Hematopoietic multipotent progenitor cell treated with erythropoietin and hydrocortisone succinate and interleukin-3 and kit ligand, for 8 days (in vitro differentiated cells): ENCODE measurements around the gene LPCAT1.

Experiments
- DNase-seq: peaks from one replicate; pipeline ENCODE4 v3.0.0-alpha.2; 2015

LPCAT1 gene

DNA sequence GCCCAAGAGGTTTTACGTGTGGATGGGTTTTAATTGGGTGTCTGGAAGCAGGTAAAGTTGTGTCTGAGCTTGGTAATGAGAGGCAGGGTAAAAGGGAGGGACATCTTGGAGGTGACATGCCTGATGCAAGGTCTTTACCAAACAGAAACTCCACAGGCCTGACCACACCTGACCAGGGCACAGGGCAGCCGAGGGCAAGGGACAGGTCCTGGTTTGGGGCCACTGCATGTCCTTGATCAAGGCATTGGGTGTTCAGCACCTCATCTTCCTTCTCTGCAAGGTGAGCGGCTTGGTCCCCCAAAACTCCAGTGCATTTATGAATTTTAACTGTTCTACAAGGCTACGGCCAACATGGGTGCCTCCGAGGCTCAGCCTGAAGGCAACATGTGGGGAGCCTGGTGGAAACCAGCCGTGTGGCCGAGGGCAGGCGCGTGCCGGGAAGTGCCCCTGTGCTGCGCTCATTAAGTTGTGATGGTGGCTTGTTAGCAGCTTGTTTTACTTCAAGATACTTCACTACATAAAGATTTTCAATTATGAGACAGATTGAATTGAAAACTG is 30.7 kb upstream of the LPCAT1 start:
- DNase-seq = no peak

DNA sequence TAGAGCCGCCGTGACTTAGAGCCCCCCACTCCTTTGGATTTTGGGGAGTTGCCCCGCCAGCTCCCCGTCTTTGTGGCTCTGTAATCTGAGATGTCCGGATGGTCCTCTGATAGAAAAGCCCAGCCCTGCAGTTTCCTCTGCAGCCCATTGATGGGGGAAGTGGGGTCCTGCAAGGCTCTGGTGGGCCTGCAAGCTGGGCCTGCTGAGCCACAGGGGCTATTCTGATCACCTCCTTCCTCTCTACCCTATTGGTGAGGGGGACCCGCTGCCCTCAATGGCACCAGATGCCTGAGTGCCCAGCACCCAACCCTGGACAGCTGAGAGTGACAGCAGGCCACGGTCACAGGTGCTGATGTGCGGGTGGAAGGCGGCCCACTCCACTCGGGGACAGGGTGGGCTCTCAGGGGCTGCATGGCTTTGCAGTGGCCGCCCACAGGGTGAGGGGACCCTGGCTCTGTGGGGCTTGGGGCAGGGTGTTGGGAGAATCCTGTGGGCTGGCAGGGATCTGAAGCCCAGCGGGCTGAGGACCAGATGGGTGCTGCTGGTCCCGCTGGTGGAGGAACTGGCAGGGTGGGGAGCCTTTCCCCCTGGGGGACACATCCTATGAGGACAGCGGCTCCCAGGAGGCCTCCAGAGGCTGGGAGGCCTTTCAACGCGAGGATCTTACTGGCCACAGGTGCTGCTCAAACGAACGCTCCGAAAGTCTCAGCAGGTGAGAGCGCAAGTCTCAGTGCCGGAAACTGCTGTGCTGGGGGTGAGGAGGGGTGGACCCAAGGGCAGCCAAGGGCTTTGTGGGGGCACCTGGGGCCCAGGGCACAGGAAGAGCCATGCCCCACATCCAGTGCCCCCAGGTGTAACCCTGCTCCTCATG is 30.0 kb upstream of the LPCAT1 start:
- no peak for DNase-seq

DNA sequence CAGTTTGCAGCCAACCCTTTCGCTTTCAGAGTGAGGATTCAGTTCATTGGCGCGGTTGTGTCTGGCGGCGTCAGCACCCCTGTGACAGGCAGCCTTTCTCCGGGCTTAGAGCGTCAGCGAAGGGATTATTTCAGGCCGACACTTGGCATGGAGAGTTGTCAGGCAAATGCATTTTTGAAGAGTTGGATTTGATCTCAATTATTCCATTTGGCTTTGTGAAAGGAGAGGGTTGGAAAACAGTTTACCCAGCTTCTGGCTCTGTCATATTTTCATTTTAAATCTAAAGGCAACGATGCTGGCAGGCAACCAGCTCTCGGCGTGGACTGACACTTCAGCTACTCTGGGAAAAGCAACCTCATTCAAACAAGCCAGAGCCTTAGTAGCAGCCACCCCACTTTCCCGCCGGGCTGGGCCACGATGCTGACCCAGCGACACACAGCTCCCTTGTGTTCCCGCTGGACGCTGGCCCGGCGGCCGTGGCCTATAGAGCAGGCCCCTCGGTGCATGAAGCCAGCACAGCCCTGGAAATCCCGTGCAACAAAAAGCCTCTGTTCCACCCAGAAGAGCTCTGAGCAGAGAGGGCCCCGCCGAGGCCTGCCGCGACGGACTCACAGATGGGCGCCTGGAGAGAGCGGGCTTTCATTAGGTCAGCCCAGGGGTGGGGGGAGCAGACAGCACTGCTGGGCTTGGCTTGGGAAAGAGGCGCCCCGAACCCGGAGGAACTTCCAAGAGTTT is 28.9 kb upstream of the LPCAT1 start:
- no peak for DNase-seq

DNA sequence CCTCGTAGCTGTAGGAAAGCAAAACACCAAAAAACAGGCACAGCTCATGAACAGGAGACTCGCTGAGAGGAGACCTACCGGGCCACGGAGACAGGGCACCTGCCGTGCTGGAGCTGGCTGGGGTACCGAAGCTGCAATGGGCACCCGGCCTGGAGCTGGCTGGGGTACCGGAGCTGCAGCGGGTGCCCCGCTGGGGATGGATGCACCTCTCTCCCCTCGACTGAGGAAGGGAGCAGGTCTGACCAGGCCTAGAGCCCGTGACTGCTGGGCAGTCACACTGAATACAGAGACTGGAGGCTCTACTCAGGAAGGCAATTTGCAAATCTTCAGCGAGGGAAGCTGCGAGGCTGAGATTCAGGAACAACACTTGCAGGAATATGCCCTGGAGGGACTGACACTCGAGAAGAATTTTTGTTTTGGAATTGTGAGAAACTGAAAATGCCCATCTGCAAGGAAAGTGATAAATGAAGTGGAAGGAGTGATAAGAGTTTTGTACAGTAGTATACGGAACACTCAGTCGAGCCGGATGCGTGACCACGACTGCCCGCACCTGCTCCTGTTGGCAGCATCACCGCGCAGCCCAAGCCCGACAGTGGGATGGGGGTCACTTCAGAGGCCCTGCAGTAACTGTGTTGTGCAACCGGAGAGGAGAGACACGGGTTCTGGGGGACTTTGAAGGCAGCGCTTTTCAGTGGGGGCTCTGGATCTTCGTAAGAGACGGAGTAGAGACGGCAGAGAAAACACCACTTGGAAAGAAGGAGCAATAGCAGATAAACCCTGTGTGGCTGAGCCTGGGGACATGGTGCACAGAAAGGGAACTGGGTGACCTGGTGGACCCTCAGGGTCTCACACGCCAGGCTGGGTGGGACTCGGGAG is 27.9 kb upstream of the LPCAT1 start:
- DNase-seq = no peak

DNA sequence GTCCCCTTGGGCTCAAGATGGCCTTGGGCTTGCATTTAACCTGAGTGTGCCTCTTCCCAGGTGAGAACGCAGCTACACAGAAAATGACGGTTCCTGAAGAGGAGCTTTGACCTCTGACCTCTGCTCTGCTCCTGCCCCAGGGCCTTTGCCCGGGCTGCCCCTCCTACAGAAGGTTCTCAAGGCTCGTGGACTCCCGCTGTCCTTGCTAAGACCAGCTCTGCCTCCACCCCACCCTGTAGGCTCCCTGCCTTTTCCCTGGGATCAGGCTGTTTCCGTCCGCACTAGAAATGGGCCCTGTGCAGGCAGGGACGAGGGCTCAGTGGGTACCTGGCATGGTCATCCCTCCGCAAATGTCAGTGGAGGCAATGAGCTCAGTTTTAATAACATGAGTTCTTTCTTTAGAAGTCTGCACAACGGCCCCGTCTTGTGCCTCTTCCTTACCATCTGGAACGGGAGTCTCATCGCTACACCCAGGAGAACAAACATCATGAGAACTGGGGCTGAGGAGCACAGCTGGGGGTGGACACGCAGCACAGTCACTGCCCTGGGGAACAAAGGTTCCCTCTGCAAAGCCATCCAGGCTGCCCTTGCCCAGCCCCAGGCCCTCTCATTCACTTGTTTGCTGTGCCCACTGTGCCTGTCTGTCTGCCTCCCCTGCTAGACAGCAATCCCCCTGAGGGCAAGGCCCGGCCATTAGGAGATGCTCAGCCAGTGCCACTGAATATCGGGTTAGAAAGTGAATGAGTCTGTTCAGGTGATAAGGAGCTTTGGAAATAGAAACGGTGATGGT is 26.7 kb upstream of the LPCAT1 start:
- DNase-seq = no peak

DNA sequence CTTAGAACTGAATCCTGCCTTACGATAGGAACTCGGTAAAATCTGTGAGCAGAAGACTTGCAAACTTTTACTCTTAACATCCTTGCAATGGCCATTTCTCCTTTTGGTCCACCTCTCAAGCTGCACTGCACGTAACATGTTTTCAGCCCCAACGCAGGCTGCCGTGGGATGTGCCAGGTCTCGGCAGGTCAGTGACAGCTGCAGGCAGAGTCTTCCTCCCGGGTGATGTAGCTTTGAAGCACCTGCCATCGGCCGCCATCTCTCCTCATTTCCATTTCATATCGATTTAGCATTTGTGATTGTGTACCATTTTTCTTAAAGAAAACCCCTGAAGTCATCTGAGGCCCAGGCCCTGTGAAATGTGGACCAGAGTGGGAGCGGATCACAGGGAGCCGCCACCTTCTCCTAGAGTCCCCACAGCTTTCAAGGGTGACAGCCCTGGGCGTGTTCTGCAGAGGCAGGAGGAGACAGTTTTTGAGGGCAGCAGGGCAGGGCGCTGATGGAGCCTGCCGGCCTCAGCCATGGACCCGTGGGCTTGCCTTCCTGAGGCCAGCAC is 25.8 kb upstream of the LPCAT1 start:
- DNase-seq = no peak

DNA sequence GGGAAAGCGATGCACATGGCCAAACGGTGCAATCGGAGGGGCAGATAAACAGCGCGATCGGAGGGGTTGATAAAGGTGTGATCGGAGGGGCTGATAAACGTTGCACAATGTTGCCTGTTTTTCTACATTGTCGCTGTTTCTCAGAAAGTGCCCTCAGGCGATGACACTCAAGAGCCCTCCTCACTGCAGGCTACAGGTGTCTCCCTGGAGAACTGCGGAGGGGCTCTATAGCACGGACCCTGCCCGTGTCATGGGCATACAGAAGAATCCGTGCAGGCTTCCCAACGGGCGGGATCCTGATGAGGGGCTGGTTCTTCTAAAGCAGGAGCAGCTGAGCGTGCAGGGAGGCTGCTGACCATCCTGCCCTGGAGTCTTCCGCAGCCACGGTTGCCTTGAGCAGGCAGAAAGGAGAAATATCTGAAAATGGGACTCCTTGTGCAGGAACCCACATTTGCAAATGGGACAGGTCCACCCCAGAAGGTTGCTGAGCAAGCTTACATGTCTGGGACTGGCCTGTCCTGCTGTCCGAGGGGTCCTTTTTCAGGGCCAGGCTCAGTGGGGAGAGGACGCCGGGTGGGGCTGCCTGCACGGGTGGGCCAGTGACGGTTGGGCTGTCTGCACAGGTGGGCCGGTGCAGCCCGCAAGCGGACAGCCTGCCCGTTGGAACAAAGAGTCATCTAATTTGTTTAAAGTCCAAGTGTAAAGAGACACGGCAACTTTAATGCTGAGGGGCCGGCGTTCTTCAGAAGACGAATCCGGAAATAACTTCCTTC is 25.1 kb upstream of the LPCAT1 start:
- no peak for DNase-seq

DNA sequence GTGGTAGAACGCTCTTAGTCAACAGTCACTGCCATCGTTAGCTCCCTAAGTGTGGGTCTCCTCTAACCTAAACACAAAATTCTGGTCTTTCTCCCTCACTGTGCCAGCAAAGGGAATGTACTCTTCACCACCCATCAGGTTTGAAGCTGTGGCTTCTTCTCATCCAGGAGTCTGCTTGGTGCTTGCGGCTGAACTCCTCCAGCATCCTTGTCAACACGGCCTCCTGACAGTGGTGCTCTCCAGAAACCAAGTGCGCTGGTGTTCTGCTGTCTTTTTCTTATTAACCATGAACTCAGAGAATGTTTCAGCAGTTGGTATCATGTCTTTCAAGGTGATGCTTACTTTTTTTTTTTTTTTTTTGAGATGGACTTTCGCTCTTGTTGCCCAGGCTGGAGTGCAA is 23.9 kb upstream of the LPCAT1 start:
- DNase-seq = no peak

DNA sequence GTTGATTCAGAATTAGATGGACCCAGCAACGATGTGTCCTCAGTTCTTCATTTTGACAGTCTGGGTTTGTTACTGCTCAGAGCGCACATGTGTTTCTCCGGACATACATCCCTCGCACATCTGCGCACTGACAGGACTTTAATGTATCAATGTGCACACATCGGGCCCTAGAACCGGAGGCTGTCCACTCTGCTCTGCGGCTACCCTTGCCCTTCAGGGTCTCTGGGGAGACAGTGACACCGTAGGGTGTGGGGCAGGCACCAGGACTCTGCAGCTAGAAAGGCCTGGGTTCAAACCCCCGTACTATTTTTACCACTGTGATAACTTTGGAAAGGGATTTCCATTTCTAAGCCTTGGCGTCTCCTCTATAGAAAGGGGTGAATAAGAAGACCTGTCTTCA is 23.5 kb upstream of the LPCAT1 start:
- no peak for DNase-seq

DNA sequence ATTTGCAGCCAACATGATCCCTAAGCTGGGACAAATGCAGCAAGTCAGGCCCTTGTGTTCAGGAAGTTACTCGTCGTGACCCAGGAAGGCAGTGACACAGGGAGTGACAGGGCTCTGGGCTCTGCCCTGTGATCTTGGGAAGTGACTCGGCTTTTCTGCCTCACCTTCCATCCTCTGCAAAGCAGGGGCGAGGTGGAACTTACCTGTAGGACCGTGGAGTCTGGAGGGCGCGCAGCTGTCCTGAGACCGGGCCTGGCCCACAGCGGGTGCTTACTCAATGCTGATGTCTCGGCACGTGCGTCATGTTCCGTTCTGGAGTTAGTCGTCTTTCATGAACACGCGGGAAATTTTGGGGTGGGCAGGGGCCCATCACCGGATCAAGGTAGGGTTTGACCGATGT is 22.8 kb upstream of the LPCAT1 start:
- no peak for DNase-seq

DNA sequence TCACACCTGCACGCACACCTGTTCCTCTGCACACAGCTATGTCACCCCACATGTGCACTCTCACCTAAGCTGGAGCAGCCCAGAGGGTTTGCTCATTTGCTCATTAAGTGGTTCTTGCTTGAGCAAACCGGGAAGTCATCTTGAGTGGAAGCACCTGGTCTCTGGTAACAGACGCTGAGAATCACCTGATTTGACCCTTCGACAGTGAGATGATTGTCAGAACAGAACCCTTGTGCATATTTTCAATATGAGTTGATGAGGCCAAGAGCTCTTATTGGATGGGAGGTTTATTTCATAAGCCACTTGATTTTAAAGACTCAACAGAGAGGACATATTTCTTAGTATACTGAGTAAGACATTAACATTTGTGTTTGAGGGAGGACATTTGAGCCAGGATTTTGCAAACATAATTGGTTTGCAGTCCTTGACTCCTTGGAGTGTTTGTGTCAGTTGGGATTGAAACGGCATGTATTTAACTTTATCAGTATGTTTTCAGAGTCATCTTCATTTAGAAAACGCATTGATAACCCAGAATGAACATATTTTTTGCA is 22.1 kb upstream of the LPCAT1 start:
- no peak for DNase-seq

DNA sequence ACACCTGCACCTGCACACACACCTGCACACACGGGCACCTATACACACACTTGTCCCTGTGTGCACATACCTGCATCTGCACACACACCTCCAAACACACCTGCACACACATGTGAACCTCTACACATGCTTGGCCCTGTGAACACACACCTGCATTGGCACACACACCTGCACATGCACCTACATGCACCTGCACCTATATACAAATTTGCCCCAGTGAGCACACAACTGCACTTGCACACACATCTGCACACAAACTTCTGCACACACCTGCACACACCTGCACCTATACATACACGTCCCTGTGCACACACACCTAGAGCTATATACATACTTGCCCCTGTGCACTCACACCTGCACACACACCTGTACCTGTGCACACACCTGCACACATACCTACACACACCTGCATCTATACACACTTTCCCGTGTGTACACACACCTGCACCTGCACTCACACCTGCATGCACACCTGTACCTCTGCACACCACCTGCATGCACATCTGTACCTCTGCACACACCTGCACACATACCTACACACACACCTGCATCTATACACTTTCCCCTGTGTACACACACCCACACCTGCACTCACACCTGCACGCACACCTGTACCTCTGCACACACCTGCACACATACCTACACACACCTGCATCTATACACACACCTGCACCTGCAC is 21.5 kb upstream of the LPCAT1 start:
- DNase-seq = no peak

DNA sequence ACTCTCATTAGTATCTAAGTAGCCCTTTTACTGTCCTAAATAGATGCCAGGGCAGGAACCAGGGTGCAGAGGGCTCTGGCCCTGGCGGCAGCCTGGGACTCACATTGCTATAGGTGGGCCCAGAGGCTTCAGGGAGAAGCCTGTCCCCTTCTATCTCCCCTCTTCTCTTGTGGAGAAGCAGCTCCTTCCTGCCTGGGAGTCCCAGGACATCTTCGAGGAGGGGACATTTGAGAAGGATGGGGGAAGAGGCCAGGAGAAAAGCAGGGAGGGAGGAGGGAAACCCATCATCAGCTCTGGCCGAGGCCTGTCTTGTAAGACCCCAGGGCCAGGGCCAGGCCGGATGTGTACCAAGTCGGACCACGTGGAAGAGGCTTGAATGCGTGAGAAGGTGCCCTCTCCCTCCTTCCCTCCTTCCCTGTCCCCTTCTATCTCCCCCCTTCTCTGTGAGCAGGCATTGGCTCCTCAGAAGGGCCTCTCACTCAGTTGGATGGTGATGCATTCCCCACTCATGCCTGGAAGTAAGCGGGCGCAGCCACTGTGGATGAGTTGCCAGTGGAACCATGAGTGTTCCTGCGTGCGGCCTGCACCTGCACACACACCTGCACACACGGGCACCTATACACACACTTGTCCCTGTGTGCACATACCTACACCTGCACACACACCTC is 20.7 kb upstream of the LPCAT1 start:
- DNase-seq = no peak

DNA sequence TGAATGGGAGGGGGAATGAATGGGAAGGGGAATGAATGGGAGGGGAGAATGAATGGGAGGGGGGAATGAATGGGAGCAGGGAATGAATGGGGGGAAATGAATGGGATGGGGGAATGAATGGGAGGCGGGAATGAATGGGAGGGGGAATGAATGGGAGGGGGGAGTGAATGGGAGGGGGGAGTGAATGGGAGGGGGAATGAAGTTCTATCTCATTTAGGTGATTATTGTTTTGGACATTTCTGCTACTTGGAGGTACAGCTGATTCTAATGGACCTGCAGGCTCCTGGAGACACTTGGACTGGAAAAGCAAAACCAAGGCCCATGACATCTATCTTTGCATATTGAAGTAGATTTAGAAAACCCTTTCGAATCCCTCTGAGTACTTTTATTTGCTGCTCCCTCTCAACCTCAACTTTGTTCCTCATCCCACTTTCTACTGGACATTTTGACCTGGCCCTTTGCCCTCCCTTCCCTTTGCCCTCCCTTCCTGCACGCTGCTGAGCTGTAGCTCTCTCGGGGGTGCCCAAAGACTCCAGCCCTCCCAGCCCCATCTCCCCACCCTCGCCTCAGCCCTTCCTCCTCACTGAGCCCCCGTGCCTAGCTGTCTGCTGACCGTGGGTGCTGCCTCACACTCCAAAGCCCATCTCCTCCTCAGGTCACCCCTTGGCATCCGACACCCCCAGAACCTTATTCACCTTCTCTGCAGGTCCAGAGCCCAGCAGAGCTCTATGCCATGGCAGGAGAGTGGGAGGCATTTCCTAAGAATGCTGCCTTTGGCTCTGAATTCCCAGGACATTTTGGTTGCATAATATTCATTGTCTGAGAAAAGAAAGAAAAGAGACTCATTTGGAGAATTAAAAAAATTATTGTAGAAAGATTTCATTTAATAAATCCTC is 19.9 kb upstream of the LPCAT1 start:
- no peak for DNase-seq

DNA sequence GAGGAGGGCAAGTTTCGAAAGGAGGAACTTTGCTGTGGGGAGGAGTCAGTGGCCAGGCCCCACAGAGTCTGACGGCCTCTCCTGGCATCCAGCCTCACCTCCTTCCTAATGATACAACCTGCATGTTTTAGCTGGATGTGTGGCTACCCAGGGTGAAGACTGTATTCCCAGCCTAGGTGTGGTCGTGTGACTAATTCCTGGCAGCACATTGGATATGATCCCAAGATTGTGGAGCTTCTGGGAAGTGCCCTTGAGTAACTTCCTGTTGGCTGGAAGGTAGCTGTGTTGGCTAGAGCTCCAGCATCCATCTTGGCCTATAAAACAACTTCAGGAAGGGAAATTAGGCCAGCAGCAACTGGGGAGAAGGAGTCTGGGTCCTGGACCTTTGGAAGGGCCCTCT is 19.0 kb upstream of the LPCAT1 start:
- no peak for DNase-seq

DNA sequence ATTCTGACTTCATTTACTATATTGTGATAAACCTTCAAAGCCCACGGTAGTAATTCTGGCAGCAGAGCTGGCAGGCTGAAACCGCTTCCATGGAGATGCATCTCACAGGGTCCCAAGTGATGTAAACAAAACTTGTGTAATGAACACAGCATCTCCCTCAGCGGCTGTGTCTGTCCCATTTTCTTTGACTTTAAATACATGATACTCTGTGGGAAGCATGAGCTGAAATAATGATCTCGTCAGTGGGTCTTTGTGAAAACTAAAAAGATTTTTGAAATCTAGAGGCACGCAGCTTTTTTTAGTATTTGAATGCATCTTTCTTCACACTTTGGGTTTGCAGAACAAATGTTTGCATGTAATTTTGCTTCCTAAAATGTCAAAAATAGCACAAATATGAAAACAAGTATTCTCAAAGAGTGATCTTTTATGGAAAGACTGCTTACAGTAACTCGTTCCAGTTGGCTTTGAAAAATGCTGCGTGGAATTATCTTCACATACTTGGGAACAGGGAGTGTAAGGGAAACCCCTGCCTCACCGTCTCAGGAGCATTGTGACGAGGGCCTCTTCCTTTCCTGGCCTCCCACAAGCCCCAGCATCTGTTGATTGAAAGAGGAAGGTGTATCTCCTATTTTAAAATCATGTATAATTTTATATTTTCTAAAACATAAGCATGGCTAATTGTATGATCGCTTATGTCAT is 18.1 kb upstream of the LPCAT1 start:
- DNase-seq = no peak

DNA sequence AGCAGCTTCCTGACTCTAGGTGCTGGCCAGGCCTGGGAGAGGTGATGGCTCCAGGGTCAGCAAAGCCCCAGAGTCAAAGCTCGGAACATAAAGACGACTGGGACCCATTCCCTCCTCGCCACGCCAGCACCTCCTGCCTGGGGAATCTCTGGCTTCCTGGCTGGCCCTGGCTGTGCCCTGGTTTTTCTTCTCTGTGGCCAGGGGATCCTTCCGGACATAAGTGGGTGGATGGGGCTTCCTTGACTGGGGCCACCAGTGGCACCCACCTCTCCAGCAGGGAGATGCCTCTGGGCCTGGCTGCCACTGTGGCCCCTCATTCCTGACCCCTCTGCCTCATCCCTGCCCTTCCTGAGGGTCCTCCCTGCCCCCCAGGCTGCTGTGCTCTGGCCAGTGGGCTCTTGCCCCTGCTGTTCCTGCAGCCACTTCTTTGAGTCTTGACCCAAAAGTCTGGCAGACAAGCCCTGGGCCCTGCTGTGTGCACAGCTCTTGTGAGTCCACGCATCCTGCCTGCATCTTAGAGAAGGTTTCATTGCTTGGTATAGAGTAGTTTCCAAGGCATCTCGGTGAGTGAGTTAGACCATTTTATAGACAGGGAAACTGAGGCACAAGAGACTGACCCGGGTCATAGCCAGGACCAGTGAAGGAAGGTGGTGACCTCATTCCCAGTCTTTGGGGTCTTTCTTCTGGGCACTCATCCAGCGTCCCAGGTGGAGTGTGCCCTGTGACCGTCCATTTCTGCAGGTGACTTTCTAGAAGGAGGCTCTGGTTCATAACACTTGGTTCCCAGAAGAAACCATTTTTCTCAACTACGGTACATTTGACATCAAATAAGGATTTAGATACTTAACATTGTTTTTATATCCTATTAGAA is 17.3 kb upstream of the LPCAT1 start:
- no peak for DNase-seq
